G401.6 (cell line): ENCODE measurements around the gene PKP4.
A peak's percentile ranks its signal among the peaks of the same experiment; 100 is the strongest.
"Not testable (repeated sequence)": the region's sequence is repeated elsewhere in the genome, so short reads cannot be mapped to it uniquely, and the experiment has no call there.

ENCODE experiments used
- FAIRE-seq: peaks from 2 replicates; lab custom pipeline; 2012; peaks lifted over from hg19 to GRCh38; lab: Jason Lieb, UNC

Gene PKP4

GRCh38 chr2:158456309-158457066 is at the start of gene PKP4, which contains the start of gene CCDC148:
Gene PKP4 (plus strand): TSS chr2:158456952. CDS start chr2:158533185, 76,233 bp downstream.
Gene CCDC148 (minus strand): TSS chr2:158456753. CDS start chr2:158456439, 314 bp downstream.
- FAIRE-seq: peak; percentile 47

- FAIRE-seq: no peak
These were observed 49.7 kb upstream of the PKP4 start for GRCh38 chr2:158407031-158407430.

- FAIRE-seq: no peak
These were observed 46.6 kb upstream of the PKP4 start for GRCh38 chr2:158410132-158410531.

- no peak for FAIRE-seq
These were observed 45.0 kb upstream of the PKP4 start for GRCh38 chr2:158411748-158412147.

- no peak for FAIRE-seq
These were observed 44.5 kb upstream of the PKP4 start for GRCh38 chr2:158412206-158412605.

- no peak for FAIRE-seq
These were observed 43.2 kb upstream of the PKP4 start for GRCh38 chr2:158413581-158413980.

- FAIRE-seq: no peak
These were observed 42.2 kb upstream of the PKP4 start for GRCh38 chr2:158414538-158414937.

GRCh38 chr2:158432117-158432516 is 24.6 kb upstream of the PKP4 start:
- peak; percentile 17 for FAIRE-seq

GRCh38 chr2:158433716-158434115 is 23.0 kb upstream of the PKP4 start:
- not testable (repeated sequence) for FAIRE-seq

- FAIRE-seq: not testable (repeated sequence)
These were observed 17.7 kb upstream of the PKP4 start for GRCh38 chr2:158439062-158439461.

- FAIRE-seq: no peak
These were observed 13.1 kb upstream of the PKP4 start for GRCh38 chr2:158443606-158444005.

- FAIRE-seq: no peak
These were observed 507 bp downstream of the PKP4 start for GRCh38 chr2:158457092-158457825.

- FAIRE-seq: no peak
These were observed 1.3 kb downstream of the PKP4 start for GRCh38 chr2:158457826-158458616.

- FAIRE-seq: no peak
These were observed 1.8 kb downstream of the PKP4 start for GRCh38 chr2:158458617-158458920.

- FAIRE-seq: peak; percentile 61
These were observed 2.6 kb downstream of the PKP4 start for GRCh38 chr2:158459161-158460003.

GRCh38 chr2:158460632-158461297 is 4.0 kb downstream of the PKP4 start:
- no peak for FAIRE-seq

GRCh38 chr2:158463496-158464095 is 6.8 kb downstream of the PKP4 start:
- no peak for FAIRE-seq

GRCh38 chr2:158464426-158465281 is 7.9 kb downstream of the PKP4 start:
- no peak for FAIRE-seq

GRCh38 chr2:158467248-158467647 is 10.5 kb downstream of the PKP4 start:
- FAIRE-seq: no peak

- FAIRE-seq: not testable (repeated sequence)
These were observed 16.1 kb downstream of the PKP4 start for GRCh38 chr2:158472829-158473228.
